Caco-2 (cell line): ENCODE measurements around the gene RABGAP1L. TPM values are rescaled to one million over a fixed set of nuclear protein-coding genes. Genes with fewer than 3 reads are reported as not detected.

Experiments
- BruUV-seq: library from RNA; stranded (reverse); fragments of 400-500 nt; replicated peaks from 2 replicates; lab custom pipeline; 2021; lab: Mats Ljungman, UMichigan
- CTCF ChIA-PET: fragments of 300-600 bp; sonication (Branson Sonifier 250); formaldehyde crosslinking; loops from one replicate; lab custom pipeline; 2022; ENCODE audit warnings: antibody characterized with exemption; lab: Charles Lee
- POLR2A ChIA-PET: fragments of 300-600 bp; sonication (Branson Sonifier 250); formaldehyde crosslinking; loops from one replicate; lab custom pipeline; 2022; ENCODE audit warnings: antibody characterized with exemption; lab: Charles Lee
- DNase-seq, 2 experiments: peaks; one replicate each; pipeline versions ENCODE4 v3.0.0 to v3.0.0-alpha.2; 2020 to 2022
- H3K27me3 ChIP-seq: replicated peaks from 2 replicates; pipeline ENCODE4 v1.6.0; 2011; ENCODE audit warnings: low read length; ENCODE audit not compliant: control insufficient read depth, insufficient read depth
- H3K36me3 ChIP-seq: 2 replicates; pipeline ENCODE4 v1.5.1; 2011; ENCODE audit warnings: low read length; ENCODE audit not compliant: control insufficient read depth, insufficient read depth
- H3K4me1 ChIP-seq: fragments of 250-450 bp; sonication (Bioruptor Pico); 2 replicates; pipeline ENCODE4 v1.5.1; 2020; ENCODE audit warnings: mild to moderate bottlenecking
- H3K4me3 ChIP-seq: 2 replicates; pipeline ENCODE4 v1.5.1; 2011; ENCODE audit warnings: low read depth, mild to moderate bottlenecking, control low read depth, low read length
- H3K9me3 ChIP-seq: fragments of 250-450 bp; sonication (Bioruptor Pico); 2 replicates; pipeline ENCODE4 v1.5.1; 2020; ENCODE audit warnings: mild to moderate bottlenecking, moderate library complexity
- H3K27ac Mint-ChIP-seq: one replicate; pipeline ENCODE4 v1.8.0; 2022; ENCODE audit warnings: mixed read lengths; ENCODE audit not compliant: unreplicated experiment
- H3K27me3 Mint-ChIP-seq: one replicate; pipeline ENCODE4 v1.8.0; 2022; ENCODE audit warnings: mixed read lengths; ENCODE audit not compliant: insufficient read depth, unreplicated experiment
- H3K36me3 Mint-ChIP-seq: one replicate; pipeline ENCODE4 v1.8.0; 2022; ENCODE audit warnings: mild to moderate bottlenecking, mixed read lengths; ENCODE audit not compliant: insufficient read depth, unreplicated experiment
- H3K4me1 Mint-ChIP-seq: one replicate; pipeline ENCODE4 v1.8.0; 2022; ENCODE audit warnings: low read depth, mixed read lengths; ENCODE audit not compliant: unreplicated experiment
- H3K4me3 Mint-ChIP-seq: one replicate; pipeline ENCODE4 v1.8.0; 2022; ENCODE audit warnings: mild to moderate bottlenecking, moderate library complexity, mixed read lengths; ENCODE audit not compliant: unreplicated experiment
- H3K9me3 Mint-ChIP-seq: one replicate; pipeline ENCODE4 v1.8.0; 2022; ENCODE audit warnings: mixed read lengths; ENCODE audit not compliant: unreplicated experiment
- intact Hi-C: fragments of 100-400 bp; cut with micrococcal nuclease; formaldehyde crosslinking; loops from one replicate; pipeline ENCODE4 v1.10.0; 2022; ENCODE audit not compliant: unreplicated experiment
- total RNA-seq: library from RNA; stranded (reverse); gene quantifications from 2 replicates; pipeline ENCODE4 v1.2.3, GENCODE V29; 2022
- TF ChIP-seq, protein P1 (sequence below), 2 experiments: fragments of 200-600 bp in 1 of 2; IDR thresholded peaks; 1 replicate in 1 of 2; 2 replicates in 1 of 2; pipeline versions ENCODE4 v1.5.1 to v1.8.0; 2011 to 2022; ENCODE audit warnings: antibody characterized with exemption in 1 of 2, control low read depth in 1 of 2, inconsistent platforms in 1 of 2, low read depth in 1 of 2, low read length in 1 of 2, mild to moderate bottlenecking in 1 of 2, moderate library complexity in 1 of 2; ENCODE audit not compliant: insufficient read depth in 1 of 2, severe bottlenecking in 1 of 2, unreplicated experiment in 1 of 2

The RABGAP1L gene
- total RNA-seq, 1 experiment from 2014 or later, result 20.3 TPM

DNA sequence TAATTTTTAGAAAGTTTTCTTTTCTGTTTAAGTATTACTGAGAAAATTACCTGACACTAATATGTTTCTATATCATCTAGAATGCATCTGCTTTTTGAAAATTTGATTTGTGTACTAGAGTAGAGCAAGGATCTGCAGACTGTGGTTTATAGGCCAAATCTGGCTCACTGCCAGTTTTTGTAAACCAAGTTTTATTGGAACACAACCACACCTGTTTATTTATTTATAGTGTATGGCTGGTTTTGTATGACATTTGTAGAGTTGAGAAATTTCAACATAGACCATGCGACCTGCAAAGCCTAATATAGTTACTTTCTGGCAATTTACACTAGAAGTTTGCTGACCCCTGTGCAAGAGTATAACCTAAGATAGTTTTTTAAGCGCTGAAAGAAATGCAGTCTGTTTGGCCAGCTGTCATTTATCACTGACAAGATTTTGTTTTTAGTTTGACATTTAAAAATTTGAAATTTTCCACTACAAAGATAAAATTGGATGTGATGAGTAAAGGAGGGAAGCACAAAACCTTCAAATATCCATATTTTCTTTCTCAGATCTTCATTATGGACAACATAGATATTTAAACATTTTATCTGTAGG, 804.3 kb downstream of the RABGAP1L start:
- H3K36me3 Mint-ChIP-seq, result no peaks in the 10 kb centered on the region
- H3K4me1 Mint-ChIP-seq, result peaks cover 23% of the 10 kb centered on the region
- Histone ChIP-seq H3K4me3 (no peak overlapping the region), H3K27me3 (no peaks in the 10 kb centered on the region), H3K9me3 (no peaks in the 10 kb centered on the region), H3K36me3 (no peaks in the 10 kb centered on the region), H3K4me1 (peaks cover 28% of the 10 kb centered on the region)
- TF ChIP-seq, protein P1, sequence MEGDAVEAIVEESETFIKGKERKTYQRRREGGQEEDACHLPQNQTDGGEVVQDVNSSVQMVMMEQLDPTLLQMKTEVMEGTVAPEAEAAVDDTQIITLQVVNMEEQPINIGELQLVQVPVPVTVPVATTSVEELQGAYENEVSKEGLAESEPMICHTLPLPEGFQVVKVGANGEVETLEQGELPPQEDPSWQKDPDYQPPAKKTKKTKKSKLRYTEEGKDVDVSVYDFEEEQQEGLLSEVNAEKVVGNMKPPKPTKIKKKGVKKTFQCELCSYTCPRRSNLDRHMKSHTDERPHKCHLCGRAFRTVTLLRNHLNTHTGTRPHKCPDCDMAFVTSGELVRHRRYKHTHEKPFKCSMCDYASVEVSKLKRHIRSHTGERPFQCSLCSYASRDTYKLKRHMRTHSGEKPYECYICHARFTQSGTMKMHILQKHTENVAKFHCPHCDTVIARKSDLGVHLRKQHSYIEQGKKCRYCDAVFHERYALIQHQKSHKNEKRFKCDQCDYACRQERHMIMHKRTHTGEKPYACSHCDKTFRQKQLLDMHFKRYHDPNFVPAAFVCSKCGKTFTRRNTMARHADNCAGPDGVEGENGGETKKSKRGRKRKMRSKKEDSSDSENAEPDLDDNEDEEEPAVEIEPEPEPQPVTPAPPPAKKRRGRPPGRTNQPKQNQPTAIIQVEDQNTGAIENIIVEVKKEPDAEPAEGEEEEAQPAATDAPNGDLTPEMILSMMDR (IDR thresholded peaks at IDR 0.05; ENCODE audit: insufficient read depth in 1 of 2, low read depth in 1 of 2, low read length in 1 of 2, severe bottlenecking in 1 of 2, unreplicated experiment in 1 of 2), result no peak
- BruUV-seq, result no TSS peak
- no peak overlapping the region for H3K4me3 Mint-ChIP-seq
- ChIA-PET POLR2A (no interaction called here), CTCF (no interaction called here)
- no peak for DNase-seq
- no peaks in the 10 kb centered on the region for H3K9me3 Mint-ChIP-seq
- intact Hi-C loops, result no loop called here
- no peaks in the 10 kb centered on the region for H3K27me3 Mint-ChIP-seq
- no peak overlapping the region for H3K27ac Mint-ChIP-seq

DNA sequence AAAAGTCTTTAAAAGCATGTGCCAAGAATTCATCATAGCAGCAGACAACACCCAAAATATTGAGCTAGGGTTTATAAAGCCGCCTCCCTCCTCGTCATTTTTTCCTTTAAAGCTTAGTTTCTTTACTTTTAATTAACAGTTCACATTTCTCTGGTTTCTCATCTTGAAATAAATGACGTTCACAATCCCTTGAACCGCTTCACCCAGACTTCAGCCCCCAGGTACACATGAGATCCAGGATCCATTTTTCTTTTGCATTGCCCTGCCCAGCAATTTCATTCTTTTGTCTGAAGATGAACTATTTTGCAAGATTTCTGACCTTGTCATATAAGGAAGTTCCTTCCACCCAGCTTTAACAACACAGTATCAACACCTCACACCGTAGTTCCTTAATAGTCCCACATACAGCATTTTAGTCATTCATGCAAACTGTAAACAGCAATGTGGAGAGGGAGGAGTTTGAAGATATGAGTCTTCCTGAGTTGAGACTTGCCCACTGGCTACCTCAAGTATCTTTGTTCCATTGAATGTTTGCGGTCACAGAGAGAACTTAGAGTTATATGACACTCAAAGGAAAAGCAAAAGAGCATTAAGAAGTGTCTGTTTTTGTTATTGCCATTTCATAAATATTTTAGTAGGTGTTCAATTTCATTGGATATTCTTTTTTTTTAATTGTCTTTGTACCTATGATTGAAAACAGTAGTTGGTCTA, 805.1 kb downstream of the RABGAP1L start:
- DNase-seq, result no peak
- Mint-ChIP-seq H3K4me3 (no peak overlapping the region), H3K4me1 (peaks cover 23% of the 10 kb centered on the region), H3K27ac (no peak overlapping the region), H3K27me3 (no peaks in the 10 kb centered on the region), H3K9me3 (no peaks in the 10 kb centered on the region), H3K36me3 (no peaks in the 10 kb centered on the region)
- Histone ChIP-seq H3K36me3 (no peaks in the 10 kb centered on the region), H3K4me1 (peaks cover 33% of the 10 kb centered on the region), H3K9me3 (no peaks in the 10 kb centered on the region), H3K4me3 (no peak overlapping the region), H3K27me3 (no peaks in the 10 kb centered on the region)
- BruUV-seq, result no TSS peak
- intact Hi-C loops, result no loop called here
- CTCF ChIA-PET, result no interaction called here
- TF ChIP-seq, protein P1 (IDR thresholded peaks at IDR 0.05; ENCODE audit: insufficient read depth in 1 of 2, low read depth in 1 of 2, low read length in 1 of 2, severe bottlenecking in 1 of 2, unreplicated experiment in 1 of 2), result no peak
- POLR2A ChIA-PET, result interaction anchor here (0.6 kb wide), 1 partner anchor 17 kb away, joined by 3 read pairs; no protein-coding TSS in a partner anchor

DNA sequence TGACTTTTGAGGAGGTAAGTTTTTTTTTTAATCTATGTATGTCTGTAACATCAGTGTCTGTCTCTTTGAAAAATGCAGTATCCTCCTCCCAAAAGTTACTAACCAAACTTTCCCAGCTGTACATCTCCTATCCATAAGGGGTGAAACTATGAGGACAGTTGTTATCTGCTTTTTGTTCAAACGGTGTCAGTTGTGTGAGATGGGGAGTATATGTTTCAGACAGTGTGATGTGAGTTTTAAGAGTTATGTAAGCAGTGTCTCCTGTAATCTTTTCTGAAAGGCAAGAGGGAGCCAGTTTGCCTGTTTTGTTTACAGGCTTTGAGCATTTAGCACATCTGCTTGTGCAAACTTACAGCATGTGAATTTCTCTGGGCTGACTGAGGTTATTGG, 805.6 kb downstream of the RABGAP1L start:
- Mint-ChIP-seq H3K9me3 (no peaks in the 10 kb centered on the region), H3K27me3 (no peaks in the 10 kb centered on the region), H3K4me3 (no peak overlapping the region), H3K4me1 (peaks cover 23% of the 10 kb centered on the region), H3K27ac (no peak overlapping the region), H3K36me3 (no peaks in the 10 kb centered on the region)
- Histone ChIP-seq H3K27me3 (no peaks in the 10 kb centered on the region), H3K4me1 (peaks cover 33% of the 10 kb centered on the region), H3K36me3 (no peaks in the 10 kb centered on the region), H3K9me3 (no peaks in the 10 kb centered on the region), H3K4me3 (no peak overlapping the region)
- POLR2A ChIA-PET, result no interaction called here
- BruUV-seq, result no TSS peak
- CTCF ChIA-PET, result interaction anchor here (1.1 kb wide), 1 partner anchor 22 kb away, joined by 3 read pairs; no protein-coding TSS in a partner anchor
- TF ChIP-seq, protein P1 (IDR thresholded peaks at IDR 0.05; ENCODE audit: insufficient read depth in 1 of 2, low read depth in 1 of 2, low read length in 1 of 2, severe bottlenecking in 1 of 2, unreplicated experiment in 1 of 2), result no peak
- no peak for DNase-seq
- intact Hi-C loops, result no loop called here
